ENCODE results near the gene CAMK4. TPM values are rescaled to one million over a fixed set of nuclear protein-coding genes. Genes with fewer than 3 reads are reported as not detected.

Gene CAMK4
- total and polyA plus RNA-seq, 2 donors (not counting 3 experiments of a cell fraction or from before 2014, with no cell fraction given): 2.2 to 5.4 TPM

GRCh38 chr5:111226556-111226955 is 2.4 kb downstream of the CAMK4 start:
- no peaks in the 10 kb centered on the region for H4K20me1 ChIP-seq (replicated peaks; ENCODE audit: control insufficient read depth, extremely low read depth, insufficient read depth, low read length)
- no peak for DNase-seq (ENCODE audit: low read depth, low spot score)
- peaks cover 0 to 2% of the 10 kb centered on the region in 2 experiments for H3K27me3 ChIP-seq (ENCODE audit: control insufficient read depth in 2 of 2, insufficient read depth in 2 of 2, low read length in 2 of 2)
- no peak overlapping the region for H3K4me3 ChIP-seq (replicated peaks in 1 of 3; ENCODE audit: insufficient read depth in 1 of 3, low read depth in 1 of 3, low read length in 3 of 3)
- H3K27ac ChIP-seq (ENCODE audit: insufficient read depth, low read depth, low read length): no peak overlapping the region
- no peak overlapping the region for H3K9ac ChIP-seq (replicated peaks; ENCODE audit: extremely low read depth, insufficient read depth, low read length)
- no peaks in the 10 kb centered on the region for H3K9me3 ChIP-seq (replicated peaks; ENCODE audit: control insufficient read depth, insufficient read depth, low read length)
- dilution Hi-C loops (cut with MboI; ENCODE audit: extremely low pct_ligation_motif_present, low sequenced_read_pairs) (no loop called here), intact Hi-C loops (cut with micrococcal nuclease) (loop anchor here (10.0 kb wide), 1 partner anchor 258 kb away; no protein-coding TSS in a partner anchor)
- ChIA-PET CTCF (no interaction called here), POLR2A (no interaction called here)
- H3K36me3 ChIP-seq (ENCODE audit: control insufficient read depth in 2 of 2, extremely low read depth in 1 of 2, insufficient read depth in 2 of 2, low read length in 2 of 2): no peaks in the 10 kb centered on the region
- no peak overlapping the region for H2AFZ ChIP-seq (ENCODE audit: low read depth, low read length)
- H3K4me1 ChIP-seq (ENCODE audit: control insufficient read depth, extremely low read depth, insufficient read depth, low read length): peaks cover 5% of the 10 kb centered on the region
- no peak for TF ChIP-seq MAX (IDR thresholded peaks at IDR 0.05; ENCODE audit: insufficient read depth, insufficient read length)
- no peak for TF ChIP-seq FOS (IDR thresholded peaks at IDR 0.05; ENCODE audit: borderline replicate concordance, insufficient read depth, low read length)
- no peak for TF ChIP-seq CTCF (IDR thresholded peaks at IDR 0.05; ENCODE audit: extremely low read depth in 1 of 2, insufficient read depth in 1 of 2, low read depth in 1 of 2, low read length in 2 of 2)
- TF ChIP-seq POLR2AphosphoS5 (IDR thresholded peaks at IDR 0.05; ENCODE audit: insufficient read depth, low read depth, low read length): no peak
- no peak for TF ChIP-seq GATA2 (IDR thresholded peaks at IDR 0.05; ENCODE audit: insufficient read depth, insufficient read length, low read depth, low read length)
- TF ChIP-seq EZH2 (IDR thresholded peaks at IDR 0.05; ENCODE audit: borderline replicate concordance, low read depth, low read length, severe bottlenecking): no peak
- no peak for TF ChIP-seq POLR2A (IDR thresholded peaks at IDR 0.05; ENCODE audit: low read depth, low read length)
- no peak for TF ChIP-seq JUN (IDR thresholded peaks at IDR 0.05; ENCODE audit: borderline replicate concordance, insufficient read depth, insufficient read length, low read depth)
- TF ChIP-seq MYC (IDR thresholded peaks at IDR 0.05; ENCODE audit: low read depth, low read length): no peak
- H3K4me2 ChIP-seq (ENCODE audit: insufficient read depth, low read length): no peak overlapping the region
- H3K79me2 ChIP-seq (ENCODE audit: control insufficient read depth, insufficient read depth, low read length): no peaks in the 10 kb centered on the region
- FAIRE-seq: no peak
- no peaks in the 10 kb centered on the region for H3K9me1 ChIP-seq (replicated peaks; ENCODE audit: control insufficient read depth, extremely low read depth, insufficient read depth, low read length)
- BruUV-seq (replicated peaks): no TSS peak
